Endodermal cell (in vitro differentiated cells): ENCODE measurements around the gene SLIT1. TPM values are rescaled to one million over a fixed set of nuclear protein-coding genes. Genes with fewer than 3 reads are reported as not detected.

Source experiments
- DNase-seq: peaks from one replicate; pipeline ENCODE4 v3.0.0-alpha.2; 2017
- H3K27ac ChIP-seq: 2 replicates; pipeline ENCODE4 v1.5.1; 2013; ENCODE audit warnings: mild to moderate bottlenecking, low read depth, low read length, moderate library complexity
- H3K27me3 ChIP-seq: 2 replicates; pipeline ENCODE4 v1.6.1; 2013; ENCODE audit warnings: mild to moderate bottlenecking, low read length, moderate library complexity; ENCODE audit not compliant: insufficient read depth, control insufficient read depth, poor library complexity, severe bottlenecking
- H3K36me3 ChIP-seq: 2 replicates; pipeline ENCODE4 v1.7.0; 2013; ENCODE audit warnings: mild to moderate bottlenecking, low read length, moderate library complexity; ENCODE audit not compliant: control insufficient read depth, insufficient read depth
- H3K4me1 ChIP-seq: one replicate; pipeline ENCODE4 v1.7.0; 2013; ENCODE audit warnings: low read length; ENCODE audit not compliant: control insufficient read depth, insufficient read depth
- H3K4me3 ChIP-seq: 2 replicates; pipeline ENCODE4 v1.5.1; 2013; ENCODE audit warnings: mild to moderate bottlenecking, low read length, moderate library complexity
- H3K9ac ChIP-seq: 2 replicates; pipeline ENCODE4 v1.6.1; 2013; ENCODE audit warnings: mild to moderate bottlenecking, low read length, moderate library complexity; ENCODE audit not compliant: poor library complexity, severe bottlenecking; ENCODE audit errors: extremely low read depth
- H3K9me3 ChIP-seq: 2 replicates; pipeline ENCODE4 v1.6.1; 2013; ENCODE audit warnings: mild to moderate bottlenecking, low read length, moderate library complexity; ENCODE audit not compliant: control insufficient read depth
- H3K27ac Mint-ChIP-seq: 2 replicates; pipeline ENCODE4 v1.8.0; 2020; ENCODE audit warnings: mixed read lengths
- H3K27me3 Mint-ChIP-seq: 2 replicates; pipeline ENCODE4 v1.8.0; 2021; ENCODE audit warnings: mild to moderate bottlenecking, mixed read lengths; ENCODE audit not compliant: insufficient read depth
- H3K36me3 Mint-ChIP-seq: 2 replicates; pipeline ENCODE4 v1.8.0; 2020; ENCODE audit warnings: low read depth, mixed read lengths
- H3K4me1 Mint-ChIP-seq: 2 replicates; pipeline ENCODE4 v1.8.0; 2020; ENCODE audit warnings: mixed read lengths
- H3K4me3 Mint-ChIP-seq: 2 replicates; pipeline ENCODE4 v1.8.0; 2020; ENCODE audit warnings: mild to moderate bottlenecking, moderate library complexity, mixed read lengths
- H3K9me3 Mint-ChIP-seq: 2 replicates; pipeline ENCODE4 v1.8.0; 2020; ENCODE audit warnings: mild to moderate bottlenecking, mixed read lengths
- WGBS, 2 experiments: methylation state at CpG; one replicate each; pipeline versions ENCODE4 v1.1.5 to v1.1.7; 2013; ENCODE audit warnings: missing lambda C conversion rate in 2 of 2, mixed read lengths in 1 of 2; ENCODE audit not compliant: insufficient coverage in 1 of 2, insufficient read length in 1 of 2; 5-methylcytosine and 5-hydroxymethylcytosine counted together
- total RNA-seq, 2 donors: library from RNA; stranded (reverse); fragmentation: NEBNext Ultra II Directional in 1 of 2; extraction: Animal tissue kit (Norgen Biotek cat#: 25700) in 1 of 2; gene quantifications; 2 replicates in 1 of 2; 3 replicates in 1 of 2; pipeline ENCODE4 v1.2.1, GENCODE V29; 2021
- TF ChIP-seq, protein P1 (sequence below): fragments of 200-600 bp; sonication (generic); conservative IDR thresholded peaks from 2 replicates; pipeline ENCODE4 v1.5.0; 2021; ENCODE audit warnings: antibody characterized with exemption, mild to moderate bottlenecking

Gene SLIT1
- total RNA-seq, 2 donors from 2014 or later = 0.97 to 2.4 TPM

DNA sequence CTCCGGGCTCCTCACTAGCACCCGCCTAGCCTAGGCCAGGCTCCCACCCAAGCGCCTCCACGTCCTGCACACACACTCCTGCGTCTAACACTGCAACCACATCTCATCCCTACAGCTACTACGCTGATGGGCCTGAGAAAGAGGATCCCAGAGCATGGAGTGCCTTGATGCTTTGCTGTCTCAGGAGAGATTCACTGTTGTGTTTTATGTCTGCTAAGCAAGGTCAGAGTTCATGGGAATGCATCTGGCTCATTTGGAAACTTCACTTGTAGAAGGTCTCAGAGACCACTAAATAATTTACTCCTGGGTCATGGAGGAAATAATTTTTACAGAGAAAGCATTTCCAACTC, 88.7 kb downstream of the SLIT1 start:
- DNase-seq = no peak
- no peaks in the 10 kb centered on the region for H3K27me3 ChIP-seq
- Mint-ChIP-seq H3K27ac (no peak overlapping the region), H3K36me3 (no peaks in the 10 kb centered on the region), H3K4me1 (peaks cover 18% of the 10 kb centered on the region), H3K27me3 (no peaks in the 10 kb centered on the region), H3K4me3 (no peak overlapping the region), H3K9me3 (no peaks in the 10 kb centered on the region)
- no peaks in the 10 kb centered on the region for H3K36me3 ChIP-seq
- WGBS, 2 experiments = 91 to 100% methylated on average over 1 to 6 of the region's 6 CpGs
- H3K4me1 ChIP-seq = no peaks in the 10 kb centered on the region
- H3K9me3 ChIP-seq = no peaks in the 10 kb centered on the region
- TF ChIP-seq, protein P1, sequence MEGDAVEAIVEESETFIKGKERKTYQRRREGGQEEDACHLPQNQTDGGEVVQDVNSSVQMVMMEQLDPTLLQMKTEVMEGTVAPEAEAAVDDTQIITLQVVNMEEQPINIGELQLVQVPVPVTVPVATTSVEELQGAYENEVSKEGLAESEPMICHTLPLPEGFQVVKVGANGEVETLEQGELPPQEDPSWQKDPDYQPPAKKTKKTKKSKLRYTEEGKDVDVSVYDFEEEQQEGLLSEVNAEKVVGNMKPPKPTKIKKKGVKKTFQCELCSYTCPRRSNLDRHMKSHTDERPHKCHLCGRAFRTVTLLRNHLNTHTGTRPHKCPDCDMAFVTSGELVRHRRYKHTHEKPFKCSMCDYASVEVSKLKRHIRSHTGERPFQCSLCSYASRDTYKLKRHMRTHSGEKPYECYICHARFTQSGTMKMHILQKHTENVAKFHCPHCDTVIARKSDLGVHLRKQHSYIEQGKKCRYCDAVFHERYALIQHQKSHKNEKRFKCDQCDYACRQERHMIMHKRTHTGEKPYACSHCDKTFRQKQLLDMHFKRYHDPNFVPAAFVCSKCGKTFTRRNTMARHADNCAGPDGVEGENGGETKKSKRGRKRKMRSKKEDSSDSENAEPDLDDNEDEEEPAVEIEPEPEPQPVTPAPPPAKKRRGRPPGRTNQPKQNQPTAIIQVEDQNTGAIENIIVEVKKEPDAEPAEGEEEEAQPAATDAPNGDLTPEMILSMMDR = no peak
- peak overlapping the region; percentile 25 for H3K27ac ChIP-seq
- H3K9ac ChIP-seq = no peak overlapping the region
- no peak overlapping the region for H3K4me3 ChIP-seq

DNA sequence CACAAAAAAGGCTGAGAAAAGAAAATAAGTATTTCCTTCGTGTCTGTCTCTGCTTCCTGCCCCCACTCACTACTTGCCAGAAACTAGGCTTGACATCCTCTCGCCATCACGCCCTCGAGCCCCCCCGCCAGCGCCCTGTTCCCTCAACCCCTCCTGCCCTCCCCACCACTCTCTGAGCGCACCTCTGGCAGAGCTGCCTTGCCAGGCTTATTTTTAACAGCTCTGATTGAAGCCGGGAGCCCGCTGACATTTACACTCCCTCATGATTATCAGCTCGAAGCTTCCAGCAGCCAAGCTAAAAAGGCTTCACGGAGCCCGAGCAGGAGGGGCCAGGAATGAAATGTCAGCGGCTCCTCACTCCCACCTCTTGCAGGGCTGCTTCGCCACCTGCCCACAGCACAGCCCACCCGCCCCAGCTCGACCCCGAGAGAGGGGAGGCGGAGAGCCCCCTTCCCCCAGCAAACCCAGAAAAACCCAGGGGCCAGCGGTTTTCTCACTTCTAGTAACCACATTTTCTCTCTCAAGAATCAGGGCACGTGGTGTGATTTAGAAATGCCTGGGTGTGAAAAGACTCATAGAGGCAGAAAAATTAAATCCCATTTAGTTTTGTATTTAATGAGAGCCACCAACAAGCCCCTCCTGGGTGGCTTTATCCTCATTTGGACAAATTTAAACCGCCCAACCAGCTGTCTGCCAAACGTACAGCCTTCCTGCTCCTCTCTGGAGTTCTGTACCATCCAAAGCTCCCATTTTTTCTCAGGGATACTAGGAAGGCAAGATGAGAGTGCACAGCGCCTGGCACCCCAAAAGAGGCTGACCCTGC, 89.3 kb downstream of the SLIT1 start:
- WGBS, 2 experiments = 51 to 74% methylated on average over 7 to 21 of the region's 23 CpGs
- no peak overlapping the region for H3K27ac Mint-ChIP-seq
- no peaks in the 10 kb centered on the region for H3K27me3 Mint-ChIP-seq
- H3K27me3 ChIP-seq = no peaks in the 10 kb centered on the region
- TF ChIP-seq, protein P1 = no peak
- H3K4me3 ChIP-seq = no peak overlapping the region
- H3K9me3 ChIP-seq = no peaks in the 10 kb centered on the region
- no peak overlapping the region for H3K4me3 Mint-ChIP-seq
- no peaks in the 10 kb centered on the region for H3K36me3 Mint-ChIP-seq
- peaks cover 22% of the 10 kb centered on the region for H3K4me1 Mint-ChIP-seq
- no peak for DNase-seq
- H3K9ac ChIP-seq = no peak overlapping the region
- H3K9me3 Mint-ChIP-seq = no peaks in the 10 kb centered on the region
- H3K4me1 ChIP-seq = no peaks in the 10 kb centered on the region
- H3K27ac ChIP-seq = peak overlapping the region; percentile 32
- no peaks in the 10 kb centered on the region for H3K36me3 ChIP-seq

DNA sequence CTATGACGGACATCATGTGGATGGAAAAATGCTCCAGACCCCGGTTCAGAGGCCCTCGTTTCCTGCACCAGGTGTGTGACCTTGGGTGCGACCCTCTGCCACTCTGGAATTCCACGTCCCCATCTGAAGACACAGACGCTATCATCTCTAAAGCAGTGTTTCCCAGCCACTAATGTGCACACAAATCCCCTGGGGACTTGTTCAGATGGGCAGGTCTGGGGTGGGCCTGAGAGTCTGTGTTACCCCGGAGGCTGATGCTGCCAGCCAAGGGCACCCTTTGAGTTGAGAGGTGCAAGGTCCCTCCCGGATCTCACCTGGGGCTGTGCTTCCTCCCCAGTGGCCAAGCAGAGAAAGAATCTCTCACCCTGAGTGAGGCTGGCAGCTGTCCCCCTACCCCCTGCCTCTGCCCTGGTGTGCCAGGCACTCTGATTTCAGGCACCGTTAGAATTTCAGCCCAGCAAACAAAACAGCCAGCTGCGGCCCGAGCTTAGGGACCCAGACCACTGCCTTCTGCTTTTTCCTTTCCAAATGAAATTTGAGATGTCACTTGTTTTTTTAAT, 90.0 kb downstream of the SLIT1 start:
- TF ChIP-seq, protein P1 = no peak
- Histone ChIP-seq H3K9ac (no peak overlapping the region), H3K4me3 (no peak overlapping the region), H3K9me3 (no peaks in the 10 kb centered on the region), H3K27me3 (no peaks in the 10 kb centered on the region), H3K4me1 (no peaks in the 10 kb centered on the region), H3K27ac (peak overlapping the region; percentile 32), H3K36me3 (no peaks in the 10 kb centered on the region)
- 87 to 88% methylated on average over 7 to 11 of the region's 11 CpGs for WGBS, 2 experiments
- H3K4me1 Mint-ChIP-seq = peaks cover 22% of the 10 kb centered on the region
- H3K36me3 Mint-ChIP-seq = no peaks in the 10 kb centered on the region
- H3K4me3 Mint-ChIP-seq = no peak overlapping the region
- H3K9me3 Mint-ChIP-seq = no peaks in the 10 kb centered on the region
- no peak overlapping the region for H3K27ac Mint-ChIP-seq
- peak; percentile 38 for DNase-seq
- H3K27me3 Mint-ChIP-seq = no peaks in the 10 kb centered on the region
